Measurements from ENCODE around the gene BIRC3. TPM values are rescaled to one million over a fixed set of nuclear protein-coding genes. Genes with fewer than 3 reads are reported as not detected.
"Not testable (repeated sequence)": the region's sequence is repeated elsewhere in the genome, so short reads cannot be mapped to it uniquely, and the experiment has no call there.

Gene BIRC3
- total and polyA plus RNA-seq, 2 experiments from 2014 or later: 0.79 to 0.97 TPM

DNA sequence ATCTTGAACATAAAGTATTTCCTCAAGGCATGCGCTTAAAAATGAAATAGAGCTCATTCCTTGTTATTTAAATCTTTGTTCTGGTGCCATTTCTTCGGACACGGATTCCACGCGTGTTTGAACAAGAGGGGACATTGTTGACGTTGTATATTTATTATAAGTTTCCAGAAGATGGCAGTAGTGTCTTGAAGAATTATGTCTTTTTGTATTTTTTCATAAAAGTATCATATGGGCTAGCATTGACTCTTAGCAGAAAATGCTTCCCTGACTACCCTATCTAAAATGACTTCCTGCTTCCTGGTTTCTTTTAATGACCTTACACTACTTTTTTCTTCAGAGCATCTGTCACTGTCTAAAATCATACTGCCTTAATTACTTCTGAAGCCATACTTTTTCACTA is 50.1 kb downstream of the BIRC3 start:
- DNase-seq: peak; percentile 40
- peaks cover 23% of the 10 kb centered on the region; the same call in 1 of the 2 replicates for H3F3A ChIP-seq (ENCODE audit: insufficient read depth)
- H3K9ac ChIP-seq: no peak overlapping the region
- H3K27ac ChIP-seq: no peak overlapping the region
- TF ChIP-seq EZH2 (IDR thresholded peaks at IDR 0.05; ENCODE audit: insufficient read depth, poor library complexity, severe bottlenecking): no peak
- no peak for TF ChIP-seq EZH2phosphoT487 (IDR thresholded peaks at IDR 0.05; ENCODE audit: insufficient read depth, low read depth)
- H2AFZ ChIP-seq: no peak overlapping the region
- no peaks in the 10 kb centered on the region for H3K4me1 ChIP-seq (ENCODE audit: insufficient read depth)
- 69 to 72% methylated on average over 6 of the region's 6 CpGs for WGBS, 2 experiments (ENCODE audit: low coverage in 1 of 2, low lambda C conversion rate in 2 of 2, missing lambda C conversion rate in 2 of 2)
- H3K9me2 ChIP-seq (ENCODE audit: insufficient read depth): no peaks in the 10 kb centered on the region
- H3K27me3 ChIP-seq (replicated peaks; ENCODE audit: insufficient read depth): no peaks in the 10 kb centered on the region
- peaks cover 46% of the 10 kb centered on the region for H3K36me3 ChIP-seq (ENCODE audit: low read depth)
- H3K4me3 ChIP-seq: no peak overlapping the region
- H3K4me2 ChIP-seq (ENCODE audit: unreplicated experiment): no peak overlapping the region
- in situ Hi-C loops (cut with MboI): no loop called here
- H3K9me3 ChIP-seq (ENCODE audit: low read depth): no peaks in the 10 kb centered on the region
- H3K79me2 ChIP-seq (ENCODE audit: insufficient read depth): peaks cover 64% of the 10 kb centered on the region
- H4K20me1 ChIP-seq (ENCODE audit: insufficient read depth): no peaks in the 10 kb centered on the region

DNA sequence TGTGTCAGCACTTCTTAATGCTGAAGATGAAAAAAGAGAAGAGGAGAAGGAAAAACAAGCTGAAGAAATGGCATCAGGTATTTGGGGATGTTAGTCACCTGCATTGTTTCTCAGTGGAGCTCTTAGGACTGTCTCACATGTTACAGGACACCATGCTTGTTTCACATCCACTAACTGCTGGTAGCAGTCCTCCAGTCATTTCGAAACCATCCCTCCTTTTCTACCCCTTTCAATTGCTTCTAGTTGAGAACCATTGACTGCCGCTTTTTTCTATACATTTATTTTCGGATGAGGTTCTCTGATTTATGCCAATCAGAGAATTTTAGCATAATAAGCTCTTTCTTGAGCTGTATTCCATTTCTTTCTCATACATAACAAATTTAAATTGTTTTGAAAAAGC is 51.2 kb downstream of the BIRC3 start:
- DNase-seq: no peak
- H3K9me2 ChIP-seq (ENCODE audit: insufficient read depth): no peaks in the 10 kb centered on the region
- no peak overlapping the region for H3K9ac ChIP-seq
- H3K4me2 ChIP-seq (ENCODE audit: unreplicated experiment): no peak overlapping the region
- no peaks in the 10 kb centered on the region for H3K27me3 ChIP-seq (replicated peaks; ENCODE audit: insufficient read depth)
- H2AFZ ChIP-seq: no peak overlapping the region
- 97 to 98% methylated on average over 3 of the region's 3 CpGs for WGBS, 2 experiments (ENCODE audit: low coverage in 1 of 2, low lambda C conversion rate in 2 of 2, missing lambda C conversion rate in 2 of 2)
- TF ChIP-seq EZH2phosphoT487 (IDR thresholded peaks at IDR 0.05; ENCODE audit: insufficient read depth, low read depth): no peak
- TF ChIP-seq EZH2 (IDR thresholded peaks at IDR 0.05; ENCODE audit: insufficient read depth, poor library complexity, severe bottlenecking): no peak
- no peaks in the 10 kb centered on the region for H4K20me1 ChIP-seq (ENCODE audit: insufficient read depth)
- H3K4me1 ChIP-seq (ENCODE audit: insufficient read depth): no peaks in the 10 kb centered on the region
- H3K27ac ChIP-seq: no peak overlapping the region
- in situ Hi-C loops (cut with MboI): no loop called here
- H3F3A ChIP-seq (ENCODE audit: insufficient read depth): peaks cover 23% of the 10 kb centered on the region; the same call in 1 of the 2 replicates
- peaks cover 56% of the 10 kb centered on the region for H3K79me2 ChIP-seq (ENCODE audit: insufficient read depth)
- no peaks in the 10 kb centered on the region for H3K9me3 ChIP-seq (ENCODE audit: low read depth)
- H3K4me3 ChIP-seq: no peak overlapping the region
- H3K36me3 ChIP-seq (ENCODE audit: low read depth): peaks cover 35% of the 10 kb centered on the region

DNA sequence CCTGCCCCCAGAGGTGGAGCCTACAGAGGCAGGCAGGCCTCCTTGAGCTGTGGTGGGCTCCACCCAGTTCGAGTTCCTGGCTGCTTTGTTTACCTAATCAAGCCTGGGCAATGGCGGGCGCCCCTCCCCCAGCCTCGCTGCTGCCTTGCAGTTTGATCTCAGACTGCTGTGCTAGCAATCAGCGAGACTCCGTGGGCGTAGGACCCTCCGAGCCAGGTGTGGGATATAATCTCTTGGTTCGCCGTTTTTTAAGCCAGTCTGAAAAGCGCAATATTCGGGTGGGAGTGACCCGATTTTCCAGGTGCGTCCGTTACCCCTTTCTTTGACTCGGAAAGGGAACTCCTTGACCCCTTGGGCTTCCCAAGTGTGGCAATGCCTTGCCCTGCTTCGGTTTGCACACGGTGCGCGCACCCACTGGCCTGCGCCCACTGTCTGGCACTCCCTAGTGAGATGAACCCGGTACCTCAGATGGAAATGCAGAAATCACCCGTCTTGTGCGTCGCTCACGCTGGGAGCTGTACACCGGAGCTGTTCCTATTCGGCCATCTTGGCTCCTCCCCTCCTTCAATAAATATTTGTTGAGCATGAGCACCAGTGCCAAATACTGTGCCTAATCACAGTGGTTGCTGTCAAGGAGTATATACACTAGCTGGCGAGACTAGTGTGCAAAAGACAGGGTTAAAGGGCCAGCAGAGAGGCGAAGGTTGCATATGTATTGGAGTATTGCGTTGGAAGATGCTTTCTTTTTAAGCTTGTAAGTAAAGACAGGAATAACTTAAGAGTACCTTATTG is 57.5 kb downstream of the BIRC3 start:
- H4K20me1 ChIP-seq (ENCODE audit: insufficient read depth); H3K27me3 ChIP-seq (replicated peaks; ENCODE audit: insufficient read depth); in situ Hi-C loops (cut with MboI); H3K9me3 ChIP-seq (ENCODE audit: low read depth); H3K4me1 ChIP-seq (ENCODE audit: insufficient read depth); H2AFZ ChIP-seq; H3K4me2 ChIP-seq (ENCODE audit: unreplicated experiment); H3K9ac ChIP-seq; H3K27ac ChIP-seq; H3K9me2 ChIP-seq (ENCODE audit: insufficient read depth); DNase-seq; H3K4me3 ChIP-seq: not testable (repeated sequence)
- peaks cover 36% of the 10 kb centered on the region for H3K36me3 ChIP-seq (ENCODE audit: low read depth)
- 81 to 82% methylated on average over 31 of the region's 31 CpGs for WGBS, 2 experiments (ENCODE audit: low coverage in 1 of 2, low lambda C conversion rate in 2 of 2, missing lambda C conversion rate in 2 of 2)
- H3K79me2 ChIP-seq (ENCODE audit: insufficient read depth): peaks cover 60% of the 10 kb centered on the region
- peaks cover 14% of the 10 kb centered on the region for H3F3A ChIP-seq (ENCODE audit: insufficient read depth)

DNA sequence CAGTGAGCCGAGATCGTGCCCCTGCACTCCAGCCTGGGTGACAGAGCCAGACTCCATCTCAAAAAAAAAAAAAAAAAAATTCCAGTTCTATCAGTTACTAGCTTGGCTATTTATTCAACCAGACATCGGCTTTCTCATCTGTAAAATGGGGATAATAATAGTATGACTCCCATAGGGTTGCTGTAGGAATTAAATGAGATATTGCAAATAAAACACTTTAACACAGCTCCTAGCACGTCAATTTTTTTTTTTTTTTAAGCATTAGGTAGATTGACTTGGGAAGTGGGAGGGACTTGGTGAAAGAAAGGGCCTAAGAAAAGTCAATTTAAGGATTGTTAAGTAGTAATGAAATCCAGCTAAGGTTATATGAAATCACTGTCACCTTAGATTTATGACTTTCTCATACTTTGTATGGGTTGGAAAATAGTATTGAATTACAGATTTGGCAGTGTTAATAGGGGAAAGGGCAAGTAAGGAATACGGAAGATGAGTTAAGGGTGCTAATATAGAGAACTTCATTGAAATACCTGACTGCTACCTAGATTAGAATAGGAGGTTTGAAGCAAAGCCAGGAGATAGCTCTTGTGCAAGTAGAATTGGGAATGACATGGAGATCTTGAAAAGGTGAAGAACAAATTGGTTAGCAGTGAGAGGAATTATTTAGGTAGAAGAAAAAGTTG is 58.6 kb downstream of the BIRC3 start:
- in situ Hi-C loops (cut with MboI): no loop called here
- H3K36me3 ChIP-seq (ENCODE audit: low read depth): peaks cover 45% of the 10 kb centered on the region
- no peak overlapping the region for H3K4me2 ChIP-seq (ENCODE audit: unreplicated experiment)
- H3K79me2 ChIP-seq (ENCODE audit: insufficient read depth): peaks cover 70% of the 10 kb centered on the region
- TF ChIP-seq EZH2 (IDR thresholded peaks at IDR 0.05; ENCODE audit: insufficient read depth, poor library complexity, severe bottlenecking) (no peak), EZH2phosphoT487 (IDR thresholded peaks at IDR 0.05; ENCODE audit: insufficient read depth, low read depth) (no peak)
- H3K27me3 ChIP-seq (replicated peaks; ENCODE audit: insufficient read depth): no peaks in the 10 kb centered on the region
- H3K9me3 ChIP-seq (ENCODE audit: low read depth): no peaks in the 10 kb centered on the region
- H3F3A ChIP-seq (ENCODE audit: insufficient read depth): peaks cover 14% of the 10 kb centered on the region
- WGBS, 2 experiments (ENCODE audit: low coverage in 1 of 2, low lambda C conversion rate in 2 of 2, missing lambda C conversion rate in 2 of 2): 98 to 99% methylated on average over 5 of the region's 5 CpGs
- DNase-seq: no peak
- no peak overlapping the region for H3K4me3 ChIP-seq
- no peaks in the 10 kb centered on the region for H3K4me1 ChIP-seq (ENCODE audit: insufficient read depth)
- no peak overlapping the region for H3K9ac ChIP-seq
- no peak overlapping the region for H2AFZ ChIP-seq
- no peaks in the 10 kb centered on the region for H4K20me1 ChIP-seq (ENCODE audit: insufficient read depth)
- H3K9me2 ChIP-seq (ENCODE audit: insufficient read depth): no peaks in the 10 kb centered on the region
- no peak overlapping the region for H3K27ac ChIP-seq
